Astrocyte of the hippocampus (primary cell): ENCODE results near the gene KLHDC10.
"Not testable (repeated sequence)": the region's sequence is repeated elsewhere in the genome, so short reads cannot be mapped to it uniquely, and the experiment has no call there.

ENCODE experiments used
- DNase-seq: peaks from one replicate; pipeline ENCODE4 v3.0.0; 2011; ENCODE audit warnings: low read depth, low spot score

KLHDC10 gene

GRCh38 chr7:130071701-130072622 is 1.6 kb downstream of the KLHDC10 start:
- DNase-seq = peak; percentile 92

- DNase-seq = no peak
These were observed 9.6 kb downstream of the KLHDC10 start for GRCh38 chr7:130079846-130080394.

GRCh38 chr7:130083497-130083896 is 13.2 kb downstream of the KLHDC10 start:
- DNase-seq = not testable (repeated sequence)

- no peak for DNase-seq
These were observed 13.9 kb downstream of the KLHDC10 start for GRCh38 chr7:130084037-130084875.

- not testable (repeated sequence) for DNase-seq
These were observed 14.9 kb downstream of the KLHDC10 start for GRCh38 chr7:130085235-130085634.

- DNase-seq = no peak
These were observed 16.6 kb downstream of the KLHDC10 start for GRCh38 chr7:130086938-130087337.

- no peak for DNase-seq
These were observed 17.0 kb downstream of the KLHDC10 start for GRCh38 chr7:130087364-130087763.

- no peak for DNase-seq
These were observed 20.6 kb downstream of the KLHDC10 start for GRCh38 chr7:130090745-130091532.

- DNase-seq = no peak
These were observed 21.7 kb downstream of the KLHDC10 start for GRCh38 chr7:130091999-130092398.

- DNase-seq = no peak
These were observed 22.3 kb downstream of the KLHDC10 start for GRCh38 chr7:130092598-130092997.

GRCh38 chr7:130095812-130096211 is 25.5 kb downstream of the KLHDC10 start:
- no peak for DNase-seq

GRCh38 chr7:130096243-130096827 is 26.0 kb downstream of the KLHDC10 start:
- DNase-seq = peak; percentile 39

GRCh38 chr7:130099331-130099730 is 29.0 kb downstream of the KLHDC10 start:
- no peak for DNase-seq

- no peak for DNase-seq
These were observed 32.3 kb downstream of the KLHDC10 start for GRCh38 chr7:130102588-130102987.

GRCh38 chr7:130107949-130108674 is 37.8 kb downstream of the KLHDC10 start:
- DNase-seq = no peak

- no peak for DNase-seq
These were observed 38.5 kb downstream of the KLHDC10 start for GRCh38 chr7:130108809-130109208.

GRCh38 chr7:130112093-130112492 is 41.8 kb downstream of the KLHDC10 start:
- no peak for DNase-seq

GRCh38 chr7:130112662-130113425 is 42.5 kb downstream of the KLHDC10 start:
- no peak for DNase-seq

GRCh38 chr7:130113426-130113805 is 43.1 kb downstream of the KLHDC10 start:
- not testable (repeated sequence) for DNase-seq

GRCh38 chr7:130113887-130114286 is 43.6 kb downstream of the KLHDC10 start:
- DNase-seq = no peak
